Heart right ventricle (tissue), 16 donors: Measurements from ENCODE around the gene WWOX. TPM values are rescaled to one million over a fixed set of nuclear protein-coding genes. Genes with fewer than 3 reads are reported as not detected.
A peak's percentile ranks its signal among the peaks of the same experiment; 100 is the strongest.

Source experiments
- ATAC-seq, 8 donors: fragments of 200-7000 bp; cut with Tn5 transposase; one replicate each; pipeline ENCODE4 v1.9.1; 2020; ENCODE audit warnings: mild to moderate bottlenecking in 8 of 8, moderate library complexity in 8 of 8, moderate number of reproducible peaks in 1 of 8
- DNase-seq, 2 donors: peaks; one replicate each; pipeline ENCODE4 v3.0.0-alpha.2; 2020
- H3K27ac ChIP-seq, 10 donors: fragments of 200-600 bp; sonication (generic) in 2 of 10; one replicate each; pipeline versions ENCODE4 v1.5.0 to v1.8.0; 2020 to 2022; ENCODE audit warnings: mild to moderate bottlenecking in 3 of 10
- H3K27me3 ChIP-seq, 7 donors: fragments of 200-600 bp; one replicate each; pipeline ENCODE4 v1.8.0; 2021 to 2022; ENCODE audit warnings: mild to moderate bottlenecking in 2 of 7
- H3K36me3 ChIP-seq, 9 donors: fragments of 200-600 bp; sonication (generic) in 1 of 9; one replicate each; pipeline versions ENCODE4 v1.5.0 to v1.8.0; 2020 to 2022; ENCODE audit warnings: mild to moderate bottlenecking in 2 of 9
- H3K4me1 ChIP-seq, 9 donors: fragments of 200-600 bp; sonication (generic) in 1 of 9; one replicate each; pipeline versions ENCODE4 v1.5.0 to v1.8.0; 2020 to 2022; ENCODE audit warnings: mild to moderate bottlenecking in 4 of 9
- H3K4me3 ChIP-seq, 10 donors: fragments of 200-600 bp; sonication (generic) in 2 of 10; one replicate each; pipeline versions ENCODE4 v1.5.0 to v1.8.0; 2020 to 2022; ENCODE audit warnings: mild to moderate bottlenecking in 7 of 10, moderate library complexity in 2 of 10
- H3K9me3 ChIP-seq, 11 donors: fragments of 200-600 bp in 10 of 11; sonication (generic) in 2 of 11; one replicate each; pipeline versions ENCODE4 v1.5.0 to v1.8.0; 2013 to 2022; ENCODE audit warnings: mild to moderate bottlenecking in 2 of 11, control low read depth in 1 of 11, moderate library complexity in 1 of 11
- CTCF ChIP-seq, 9 donors: fragments of 200-600 bp; sonication (generic) in 2 of 9; IDR thresholded peaks; one replicate each; pipeline versions ENCODE4 v1.5.0 to v1.8.0; 2021 to 2022; ENCODE audit warnings: antibody characterized with exemption in 9 of 9, mild to moderate bottlenecking in 5 of 9, moderate library complexity in 1 of 9
- WGBS, 2 donors: extraction: QIAGEN DNeasy Blood & Tissue Kit; methylation state at CpG; one replicate each; pipeline ENCODE4 v1.1.7; 2013; ENCODE audit warnings: inconsistent platforms in 1 of 2; 5-methylcytosine and 5-hydroxymethylcytosine counted together
- intact Hi-C, 10 donors: fragments of 100-400 bp; cut with DNase I; formaldehyde crosslinking; loops; one replicate each; pipeline versions ENCODE4 v1.11.1 to v1.14.2; 2022
- polyA plus RNA-seq, 2 donors: library from polyadenylated mRNA; stranded (reverse); fragments of 200-250 nt; gene quantifications; one replicate each; pipeline ENCODE4 v1.2.3, GENCODE V29; 2013
- total RNA-seq, 10 donors: library from RNA; stranded (reverse); fragmentation: NEBNext Ultra II Directional in 3 of 10; extraction: Animal tissue kit (Norgen Biotek cat#: 25700) in 3 of 10; gene quantifications; one replicate each; pipeline versions ENCODE4 v1.2.1 to v1.2.4, GENCODE V29; 2021 to 2023
- donor health status: Arrhythmogenic right ventricular cardiomyopathy.
- donor health status: ischemic (EF 13 %, LVEDD 7.1; RV severe dilation, severe dysfunction).
- donor health status: healthy with polysubstance abuse.
- donor health status: DM: no; HTN: yes; CAD: no.
- donor health status: DM: no; HTN: no; CAD: no.
- donor health status: ischemic (EF 25% LVEDD 6.9; RV normal size, moderate dysfunction).
- donor health status: ischemic (EF 25% LVEDD 5.7; RV mildly dilated, moderate dysfunction).
- donor health status: healthy.
- donor health status: DM: yes; HTN: yes; CAD: no.
- donor health status: Ischemic cardiomyopathy.
- donor health status: ischemic (EF 35%, LVEDD 5.7; RV mildly dilated, moderate dysfunction).
- donor health status: nonischemic (EF 11% LVEDD 7.7; RV severe dilation, severe dysfunction).
- donor health status: DM: yes; HTN: yes; CAD: no.
- donor health status: PGD.
- donor health status: ischemic (EF 29% LVEDD 5.4; RV normal size, mild dysfunction).
- donor health status: nonischemic (EF 23%, LVEDD 6.1; RV moderate dilation, normal function).

WWOX gene
- total and polyA plus RNA-seq, 12 donors = 4.9 to 15.0 (median 9.9) TPM

DNA sequence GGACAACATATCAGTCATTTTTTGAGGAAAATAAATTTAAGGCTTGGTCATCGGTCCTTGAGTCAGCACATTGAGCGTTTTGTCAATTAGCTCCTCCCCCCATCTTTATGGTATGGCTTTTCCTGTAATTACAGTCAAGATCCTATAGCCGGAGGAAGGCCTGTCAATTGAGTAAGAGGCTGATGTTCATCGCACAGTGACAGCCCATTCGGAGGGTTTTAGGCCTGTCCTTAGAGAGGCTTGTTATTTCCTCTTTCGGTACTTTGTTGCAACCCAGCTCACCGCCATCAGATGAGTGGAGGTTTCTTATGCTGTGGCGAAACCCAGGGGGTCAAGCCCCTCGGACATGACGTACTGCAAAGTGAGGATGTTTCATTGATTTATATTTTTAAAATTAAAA lies 395.2 kb downstream of the WWOX start:
- TF ChIP-seq CTCF (IDR thresholded peaks at IDR 0.05) = no peak
- ATAC-seq (no peak), DNase-seq (no peak)
- no peaks in the 10 kb centered on the region for H3K36me3 ChIP-seq
- H3K27ac ChIP-seq = no peak overlapping the region
- no peaks in the 10 kb centered on the region for H3K9me3 ChIP-seq
- intact Hi-C loops = no loop called here
- peaks cover 0 to 15% (median 4%) of the 10 kb centered on the region in 9 donors for H3K4me1 ChIP-seq
- WGBS, 2 donors = 90 to 91% methylated on average over 10 of the region's 10 CpGs
- no peak overlapping the region for H3K4me3 ChIP-seq
- no peaks in the 10 kb centered on the region for H3K27me3 ChIP-seq

GRCh38 chr16:78496189-78496588 lies 396.7 kb downstream of the WWOX start:
- no peak for DNase-seq
- no peak overlapping the region for H3K4me3 ChIP-seq
- no peaks in the 10 kb centered on the region for H3K9me3 ChIP-seq
- no peak for ATAC-seq
- WGBS, 2 donors = 92 to 93% methylated on average over 7 of the region's 7 CpGs
- H3K36me3 ChIP-seq = no peaks in the 10 kb centered on the region
- peaks cover 0 to 14% (median 0%) of the 10 kb centered on the region in 9 donors for H3K4me1 ChIP-seq
- no peak overlapping the region for H3K27ac ChIP-seq
- H3K27me3 ChIP-seq = no peaks in the 10 kb centered on the region
- no peak for TF ChIP-seq CTCF (IDR thresholded peaks at IDR 0.05)
- intact Hi-C loops = no loop called here

DNA sequence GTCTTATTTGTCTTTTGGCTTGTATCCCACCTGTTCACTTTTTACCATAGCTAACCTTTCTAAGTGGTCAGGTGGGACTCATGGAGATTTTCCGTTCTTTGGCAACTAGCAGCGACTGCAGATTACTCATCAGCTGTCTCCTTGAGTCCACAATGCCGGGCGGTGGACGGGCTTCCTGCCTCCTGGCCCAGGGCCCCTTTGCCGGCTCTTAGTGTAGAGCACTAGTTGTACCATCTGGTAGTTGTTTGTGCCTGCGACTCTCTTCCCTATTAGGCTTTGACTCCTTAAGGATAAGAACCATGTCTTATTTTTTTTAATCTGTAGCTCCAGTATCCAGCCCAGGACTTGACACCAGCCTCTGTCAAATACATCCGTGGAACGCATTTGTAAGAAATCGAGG lies 399.9 kb downstream of the WWOX start:
- WGBS, 2 donors = 80 to 88% methylated on average over 10 of the region's 10 CpGs
- no peak for TF ChIP-seq CTCF (IDR thresholded peaks at IDR 0.05)
- Histone ChIP-seq H3K27ac (no peak overlapping the region), H3K4me1 (peaks cover 0 to 28% (median 6%) of the 10 kb centered on the region in 9 donors), H3K4me3 (no peak overlapping the region), H3K9me3 (no peaks in the 10 kb centered on the region), H3K36me3 (no peaks in the 10 kb centered on the region), H3K27me3 (no peaks in the 10 kb centered on the region)
- DNase-seq = no peak
- intact Hi-C loops = no loop called here
- ATAC-seq = peak in 4 of 8 donors; percentile 29 to 57 (median 38)

DNA sequence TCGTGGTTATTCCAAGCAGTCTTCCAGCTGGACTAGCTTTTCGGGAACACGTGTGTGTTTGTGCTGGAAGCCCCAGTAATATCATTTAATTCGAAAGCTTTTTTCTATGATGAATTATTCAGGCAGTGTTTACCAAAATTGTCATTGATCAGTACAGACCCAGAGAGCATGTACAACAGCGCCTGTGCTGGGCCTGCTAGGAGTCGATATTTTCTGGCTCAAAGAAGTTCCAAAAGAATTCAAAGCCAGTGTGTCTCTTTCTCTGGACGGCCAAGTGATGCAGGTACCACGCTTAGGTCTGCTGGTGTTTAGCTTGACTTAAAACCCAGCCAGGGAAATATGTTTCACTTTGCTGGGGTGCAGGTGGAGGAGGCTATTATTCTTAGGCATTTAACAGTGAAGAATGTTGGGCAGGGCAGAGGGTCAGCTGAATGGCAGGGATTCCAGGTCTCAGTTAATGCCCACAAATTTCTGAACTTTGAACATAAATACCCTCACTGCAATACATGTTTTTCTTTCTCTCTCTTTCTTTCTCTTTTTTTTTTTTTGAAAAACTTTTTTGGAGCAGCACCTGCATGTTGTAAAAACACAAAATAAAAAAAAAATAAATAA lies 401.3 kb downstream of the WWOX start:
- Histone ChIP-seq H3K4me3 (no peak overlapping the region), H3K27me3 (no peaks in the 10 kb centered on the region), H3K27ac (no peak overlapping the region), H3K9me3 (no peaks in the 10 kb centered on the region), H3K36me3 (no peaks in the 10 kb centered on the region), H3K4me1 (peaks cover 0 to 41% (median 15%) of the 10 kb centered on the region in 9 donors)
- no peak for DNase-seq
- TF ChIP-seq CTCF (IDR thresholded peaks at IDR 0.05) = no peak
- ATAC-seq = no peak
- 95% methylated on average over 8 of the region's 8 CpGs for WGBS, 2 donors
- intact Hi-C loops = loop anchor here in 9 of 10 donors (5.0 to 10.0 kb wide), 9 partner anchors 104 to 1964 kb away; partner anchors contain the start of gene MAF (in 6 of the 9)
